GM21825 (cell line): Measurements from ENCODE around the gene SGMS1.
"Not testable (repeated sequence)": the region's sequence is repeated elsewhere in the genome, so short reads cannot be mapped to it uniquely, and the experiment has no call there.

Source experiments
- ATAC-seq: cut with Tn5 transposase; IDR thresholded peaks from one replicate; pipeline ENCODE4 v1.9.1; 2021; ENCODE audit warnings: mild to moderate bottlenecking, moderate library complexity; ENCODE audit not compliant: unreplicated experiment

SGMS1 gene

GRCh38 chr10:50585921-50586739 lies 37.6 kb downstream of the SGMS1 start:
- no peak for ATAC-seq

GRCh38 chr10:50582766-50583762 lies 40.7 kb downstream of the SGMS1 start:
- no peak for ATAC-seq

DNA sequence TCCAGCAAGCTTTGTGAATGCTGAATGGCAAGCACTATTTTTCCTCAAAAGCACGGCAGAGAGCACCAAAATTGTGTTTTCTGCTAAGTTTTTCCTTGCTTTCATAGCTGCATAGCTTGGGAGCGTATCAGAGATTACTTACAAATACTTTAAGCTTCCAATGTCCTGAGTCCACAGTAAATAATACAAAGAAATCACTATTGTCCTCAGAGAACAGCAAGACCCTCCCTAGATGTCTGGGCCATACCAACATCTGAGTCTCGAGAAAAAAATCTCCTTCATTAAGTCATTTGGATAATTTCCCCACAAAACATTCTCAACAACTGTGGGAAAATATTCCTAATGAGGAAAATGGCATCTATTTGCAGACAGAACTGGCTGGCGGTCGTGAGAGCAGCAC lies 41.7 kb downstream of the SGMS1 start:
- no peak for ATAC-seq

DNA sequence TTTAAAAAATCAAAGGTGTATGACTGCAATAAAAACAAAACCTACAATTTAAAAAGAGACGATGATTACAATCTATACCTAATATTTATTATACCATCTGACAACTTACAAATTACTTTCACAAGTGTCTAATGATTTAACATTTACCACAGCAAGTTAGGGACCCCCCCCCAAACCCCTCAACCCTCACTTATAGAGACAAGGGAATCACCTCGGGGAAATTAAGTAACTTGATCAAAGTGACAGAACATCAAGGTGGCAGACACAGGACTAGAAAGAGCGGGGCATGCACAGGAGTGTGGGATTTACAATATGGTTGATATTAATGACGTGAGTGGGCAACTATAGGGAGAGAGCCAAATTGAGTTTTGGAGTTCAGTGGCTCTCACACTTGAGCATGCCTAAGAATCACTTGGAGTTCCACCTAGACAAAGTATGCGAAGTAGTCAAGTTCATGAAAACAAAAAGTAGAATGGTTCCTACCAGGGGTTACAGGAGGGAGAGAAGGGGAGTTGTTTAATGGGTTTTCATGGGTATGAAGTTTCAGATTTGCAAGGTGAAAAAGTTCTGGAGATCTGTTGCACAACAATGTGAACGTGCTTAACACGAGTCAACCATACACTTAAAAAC lies 43.4 kb downstream of the SGMS1 start:
- ATAC-seq, result no peak

DNA sequence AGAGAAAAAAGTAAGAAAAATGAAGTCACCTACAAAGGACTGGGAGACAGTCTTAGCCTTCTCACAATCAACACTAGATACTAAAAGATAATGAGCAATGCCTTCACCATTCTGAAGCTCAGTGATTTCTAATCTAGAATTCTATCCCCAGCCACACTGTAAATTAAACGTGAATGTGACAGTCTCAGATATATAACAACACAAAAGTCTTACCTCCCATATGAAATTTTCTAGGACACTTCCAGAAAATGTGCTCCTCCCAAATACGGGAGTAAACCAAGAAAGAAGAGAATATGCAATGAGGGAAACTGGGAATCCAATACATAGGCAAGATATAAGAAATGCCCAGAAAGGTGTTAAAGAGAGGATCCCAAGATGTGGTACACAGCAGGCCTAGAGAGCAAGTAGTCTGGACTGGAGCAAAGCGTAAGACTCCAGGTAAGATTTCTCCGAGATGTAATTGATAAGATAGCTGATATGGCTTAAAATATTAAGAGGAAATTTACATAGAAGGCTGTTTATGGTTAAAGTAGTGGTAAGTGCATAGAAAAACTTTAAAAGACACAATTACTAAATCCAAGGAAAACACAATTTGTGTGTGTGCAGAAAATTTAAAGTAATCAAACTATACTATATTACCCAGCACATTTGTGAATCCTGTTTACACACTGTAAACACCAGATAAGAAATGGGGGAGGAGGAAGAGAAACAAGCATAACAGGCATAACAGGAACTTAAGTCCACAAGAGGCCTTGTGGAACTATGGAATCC lies 44.1 kb downstream of the SGMS1 start:
- ATAC-seq, result no peak

DNA sequence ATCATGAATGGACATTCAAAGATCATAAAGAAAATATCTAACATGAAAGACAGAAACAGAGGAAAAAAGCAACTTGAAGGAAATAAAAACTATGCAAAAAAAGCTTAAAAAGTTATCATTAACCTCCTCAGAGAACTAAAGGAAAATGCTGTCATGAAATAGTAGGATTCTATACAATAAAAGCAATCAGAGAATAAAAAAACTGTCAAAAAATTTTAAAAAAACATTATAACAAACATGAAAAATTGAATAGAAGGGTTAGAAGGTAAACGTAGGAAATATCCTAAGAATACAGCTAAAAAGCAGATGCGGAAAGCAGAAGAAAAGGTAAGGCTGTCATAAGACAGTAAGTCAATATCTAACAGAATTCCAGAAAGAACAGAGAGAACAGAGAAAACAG lies 44.8 kb downstream of the SGMS1 start:
- ATAC-seq, result no peak

DNA sequence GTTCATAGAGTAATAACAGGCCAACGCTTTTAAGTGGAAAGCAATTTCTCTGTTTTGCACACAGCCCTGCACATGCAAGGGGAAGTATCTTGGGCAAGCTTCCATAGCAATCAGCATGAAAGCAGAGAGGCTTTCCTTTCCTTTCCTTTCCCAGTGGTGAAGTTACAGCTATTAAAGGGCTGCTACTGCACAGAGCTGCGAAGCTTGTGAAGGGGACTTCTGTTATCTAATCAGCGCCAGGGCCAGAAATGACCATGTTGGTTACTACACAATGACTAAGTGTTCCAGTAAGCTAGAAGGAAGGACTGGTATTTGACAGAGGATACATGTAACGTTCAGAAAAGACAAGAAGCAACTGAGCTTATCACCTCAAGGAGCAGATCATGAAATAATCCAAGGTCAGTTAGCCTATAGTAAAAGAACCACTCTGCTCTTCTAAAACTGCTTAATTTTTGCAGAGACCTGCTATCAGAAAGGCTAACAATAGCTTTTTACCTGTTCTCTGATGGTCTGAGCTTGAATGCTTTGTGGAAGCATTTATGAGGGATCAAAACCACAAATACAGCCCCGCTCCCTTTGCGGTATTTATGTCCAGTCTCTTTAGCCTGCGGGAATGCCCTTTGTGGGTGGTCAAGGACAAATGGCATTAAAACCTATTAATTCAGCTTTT lies 45.9 kb downstream of the SGMS1 start:
- ATAC-seq, result no peak

DNA sequence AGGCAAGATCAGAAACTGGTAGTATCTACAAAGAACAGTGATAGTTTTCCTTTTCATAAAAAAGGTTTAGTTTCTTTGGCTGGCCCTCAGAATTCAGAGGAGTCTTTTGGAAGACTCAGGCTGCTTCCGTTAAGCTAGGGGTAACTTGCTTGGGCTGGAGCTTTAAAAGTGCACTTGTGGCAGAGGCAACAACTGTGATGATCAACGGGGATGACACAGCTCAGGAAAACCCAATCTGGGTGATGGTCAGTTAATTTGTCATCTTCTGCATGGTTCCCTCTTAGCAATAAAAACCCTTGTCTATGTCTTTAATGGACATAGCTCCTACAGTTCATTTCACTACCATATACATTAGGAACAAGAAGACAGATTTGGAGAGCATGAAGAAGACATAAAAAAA lies 46.7 kb downstream of the SGMS1 start:
- ATAC-seq, result no peak

DNA sequence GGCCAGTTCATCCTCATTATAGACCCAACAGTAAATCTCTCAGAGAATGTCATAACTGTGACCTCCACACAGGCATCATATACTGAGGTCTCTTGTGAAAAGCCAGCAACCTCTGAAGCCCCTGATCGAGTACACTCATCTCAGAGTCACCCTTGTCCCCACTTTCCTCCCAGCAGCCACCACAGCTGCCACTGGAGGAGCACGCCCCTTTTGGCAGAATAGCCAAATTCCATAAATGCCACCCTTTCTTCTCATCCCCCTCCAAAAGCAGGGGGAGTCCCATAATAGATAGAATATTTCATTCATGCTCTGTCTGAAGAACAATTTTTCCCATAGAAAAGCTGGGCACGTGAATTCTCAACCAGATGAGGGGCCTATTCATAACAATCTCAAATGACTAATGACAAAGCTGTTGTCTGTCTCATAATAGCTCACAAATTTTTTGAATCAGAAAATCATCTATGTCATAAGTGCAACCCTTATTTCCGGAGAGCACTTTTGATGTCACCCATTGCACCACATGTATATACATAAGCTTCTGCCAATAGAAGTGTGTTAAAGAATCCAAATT lies 47.4 kb downstream of the SGMS1 start:
- no peak for ATAC-seq

GRCh38 chr10:50575477-50576244 lies 48.1 kb downstream of the SGMS1 start:
- ATAC-seq, result no peak

DNA sequence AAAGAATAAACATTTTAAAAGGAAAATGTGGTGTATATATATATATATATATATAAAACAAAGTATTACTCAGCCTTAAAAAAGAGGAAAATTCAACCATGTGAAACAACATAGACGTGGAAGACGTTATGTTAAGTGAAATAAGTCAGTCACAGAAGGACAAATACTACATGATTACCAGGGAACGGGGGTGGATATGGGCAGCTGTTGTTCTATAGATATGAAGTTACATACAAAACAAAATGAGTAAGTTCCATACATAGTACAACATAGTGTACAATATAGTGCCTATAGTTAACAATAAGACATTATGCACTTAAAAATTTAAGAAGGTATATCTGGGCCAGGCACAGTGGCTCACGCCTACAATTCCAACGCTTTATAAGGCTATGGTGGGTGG lies 48.8 kb downstream of the SGMS1 start:
- ATAC-seq, result no peak

DNA sequence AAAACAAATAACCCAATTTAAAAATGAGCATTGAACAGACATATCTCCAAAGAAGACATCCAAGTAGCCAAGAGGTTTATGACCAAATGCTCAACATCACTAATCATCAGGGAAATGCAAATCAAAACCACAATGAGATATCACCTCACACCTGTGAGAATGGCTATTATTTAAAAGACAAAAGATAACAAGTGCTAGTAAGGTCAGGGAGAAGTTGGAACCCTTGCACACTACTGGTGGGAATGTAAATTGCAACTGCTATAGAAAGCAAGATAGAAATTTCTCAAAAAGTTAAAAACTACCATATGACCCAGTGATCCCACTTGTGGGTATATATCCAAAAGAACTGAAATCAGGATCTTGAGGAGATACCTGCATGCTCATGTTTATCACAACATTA lies 49.5 kb downstream of the SGMS1 start:
- ATAC-seq, result no peak

- ATAC-seq, result no peak
Observed at GRCh38 chr10:50572017-50572491, 51.7 kb downstream of the SGMS1 start.

DNA sequence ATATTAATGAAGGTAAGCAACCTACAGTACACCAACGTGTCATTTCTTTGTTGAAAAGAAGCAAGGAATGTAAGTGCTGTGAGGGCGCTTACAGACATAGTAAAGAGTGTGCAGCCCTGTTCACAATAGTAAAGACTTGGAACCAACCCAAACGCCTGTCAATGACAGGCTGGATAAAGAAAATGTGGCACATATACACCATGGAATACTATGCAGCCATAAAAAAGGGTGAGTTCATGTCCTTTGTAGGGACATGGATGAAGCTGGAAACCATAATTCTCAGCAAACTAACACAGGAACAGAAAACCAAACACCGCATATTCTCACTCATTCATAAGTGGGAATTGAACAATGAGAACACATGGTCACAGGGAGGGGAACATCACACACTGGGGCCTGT lies 55.0 kb downstream of the SGMS1 start:
- ATAC-seq, result not testable (repeated sequence)

- ATAC-seq, result no peak
Observed at GRCh38 chr10:50567384-50567783, 56.4 kb downstream of the SGMS1 start.

DNA sequence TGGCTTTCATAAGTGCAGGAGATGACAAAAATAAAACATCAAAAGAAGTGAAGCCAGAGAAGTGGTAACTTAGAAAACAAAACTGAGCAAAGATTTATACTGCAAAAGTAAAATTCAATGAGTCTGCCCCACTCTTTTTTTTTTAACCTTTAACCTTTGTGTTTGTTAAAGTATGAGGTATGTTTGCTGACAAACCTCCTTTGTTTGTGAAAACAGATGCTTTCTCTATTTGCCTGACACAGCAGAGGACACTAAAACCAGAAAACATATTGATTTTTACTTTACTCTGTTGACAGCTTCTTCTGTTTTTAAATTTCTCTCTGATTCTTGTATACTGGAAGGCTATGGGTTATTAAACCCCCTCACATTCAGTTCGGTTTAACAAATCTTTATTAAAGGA lies 57.6 kb downstream of the SGMS1 start:
- ATAC-seq, result no peak

GRCh38 chr10:50565301-50566083 lies 58.3 kb downstream of the SGMS1 start:
- ATAC-seq, result no peak

- ATAC-seq, result no peak
Observed at GRCh38 chr10:50563906-50564305, 59.9 kb downstream of the SGMS1 start.
